Ishikawa (cell line): ENCODE data around the gene ZDHHC1.

Source experiments
- CREB1 ChIP-seq: IDR thresholded peaks from 2 replicates; pipeline ENCODE4 v1.6.1; 2012; ENCODE audit warnings: low read depth
- EGR1 ChIP-seq: IDR thresholded peaks from 2 replicates; pipeline ENCODE4 v1.6.1; 2012
- NFIC ChIP-seq: IDR thresholded peaks from 2 replicates; pipeline ENCODE4 v1.6.1; 2012
- TAF1 ChIP-seq: IDR thresholded peaks from 2 replicates; pipeline ENCODE4 v1.6.1; 2012; ENCODE audit warnings: low read depth, mild to moderate bottlenecking
- TF ChIP-seq, protein P1 (sequence below): IDR thresholded peaks from 2 replicates; pipeline ENCODE4 v1.6.1; 2012

ZDHHC1 gene

DNA sequence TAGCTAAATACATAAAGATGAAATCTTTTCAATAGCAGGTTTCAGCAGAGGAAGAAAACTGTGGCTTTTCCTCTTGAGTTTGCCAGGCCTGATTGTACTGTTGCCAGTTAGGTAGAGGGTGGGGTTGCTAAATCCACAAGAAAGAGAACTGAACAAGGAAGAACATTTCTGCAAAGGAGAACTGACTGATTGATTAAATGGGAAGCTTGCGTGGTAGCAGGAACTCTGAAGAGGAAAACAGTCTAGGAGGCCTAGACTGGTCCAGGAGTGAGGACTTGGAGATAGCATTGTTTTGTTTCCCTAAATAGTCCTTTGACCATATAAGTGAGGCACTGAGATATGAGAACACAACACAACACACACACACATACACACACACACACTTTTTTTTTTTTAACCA is 70.9 kb downstream of the ZDHHC1 start:
- TF ChIP-seq NFIC = no peak
- TF ChIP-seq EGR1 = no peak
- TF ChIP-seq TAF1 = no peak
- TF ChIP-seq, protein P1, sequence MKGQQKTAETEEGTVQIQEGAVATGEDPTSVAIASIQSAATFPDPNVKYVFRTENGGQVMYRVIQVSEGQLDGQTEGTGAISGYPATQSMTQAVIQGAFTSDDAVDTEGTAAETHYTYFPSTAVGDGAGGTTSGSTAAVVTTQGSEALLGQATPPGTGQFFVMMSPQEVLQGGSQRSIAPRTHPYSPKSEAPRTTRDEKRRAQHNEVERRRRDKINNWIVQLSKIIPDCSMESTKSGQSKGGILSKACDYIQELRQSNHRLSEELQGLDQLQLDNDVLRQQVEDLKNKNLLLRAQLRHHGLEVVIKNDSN = no peak
- TF ChIP-seq CREB1 = no peak
